Measurements from ENCODE around the gene MSGN1. TPM values are rescaled to one million over a fixed set of nuclear protein-coding genes. Genes with fewer than 3 reads are reported as not detected.

MSGN1 gene
- polyA plus RNA-seq, 1 of the 3 experiments (the other 2 are of a cell fraction) = not detected

GRCh38 chr2:17863539-17863938 lies 47.3 kb downstream of the MSGN1 start:
- Histone ChIP-seq H3F3A (replicated peaks; ENCODE audit: insufficient read depth) (no peaks in the 10 kb centered on the region), H4K20me1 (ENCODE audit: insufficient read depth) (no peaks in the 10 kb centered on the region), H3K9me2 (no peaks in the 10 kb centered on the region), H3K4me1 (ENCODE audit: control insufficient read depth in 1 of 2, insufficient read depth in 2 of 2, low read depth in 1 of 2, low read length in 1 of 2) (no peaks in the 10 kb centered on the region), H3K36me3 (replicated peaks in 1 of 2; ENCODE audit: control insufficient read depth in 1 of 2, insufficient read depth in 2 of 2, low read length in 1 of 2) (no peaks in the 10 kb centered on the region), H3K9ac (no peak overlapping the region), H3K79me2 (ENCODE audit: insufficient read depth) (no peaks in the 10 kb centered on the region), H2AFZ (ENCODE audit: low read depth) (no peak overlapping the region), H3K27ac (ENCODE audit: low read depth in 2 of 2, low read length in 1 of 2) (no peak overlapping the region), H3K9me3 (no peaks in the 10 kb centered on the region), H3K4me2 (no peak overlapping the region), H3K27me3 (ENCODE audit: insufficient read depth) (no peaks in the 10 kb centered on the region), H3K4me3 (ENCODE audit: low read depth in 2 of 2, low read length in 1 of 2) (no peak overlapping the region)
- WGBS (ENCODE audit: low lambda C conversion rate) = 44% methylated on average over 4 of the region's 4 CpGs
- TF ChIP-seq FOXJ3 (CRISPR knock-in tag; IDR thresholded peaks at IDR 0.05) = no peak
- no peak for TF ChIP-seq SIN3A (IDR thresholded peaks at IDR 0.05; ENCODE audit: borderline replicate concordance, low read depth, low read length)
- TF ChIP-seq EP300 (IDR thresholded peaks at IDR 0.05; ENCODE audit: borderline replicate concordance in 1 of 2, low read depth in 1 of 2, low read length in 1 of 2) = no peak
- no peak for TF ChIP-seq RFX5 (IDR thresholded peaks at IDR 0.05; ENCODE audit: low read length)
- no peak for TF ChIP-seq TAF1 (IDR thresholded peaks at IDR 0.05; ENCODE audit: borderline replicate concordance, low read depth, low read length)
- TF ChIP-seq TCF12 (IDR thresholded peaks at IDR 0.05) = no peak
- no peak for TF ChIP-seq GABPA (IDR thresholded peaks at IDR 0.05; ENCODE audit: low read depth)
- TF ChIP-seq MXI1 (IDR thresholded peaks at IDR 0.05; ENCODE audit: low read depth, low read length) = no peak
- ChIA-PET CTCF (interaction anchor here (1.1 to 1.4 kb wide), 2 partner anchors 12 to 16 kb away, joined by 3 to 4 read pairs; no protein-coding TSS in a partner anchor), POLR2A (no interaction called here)
- DNase-seq = no peak

DNA sequence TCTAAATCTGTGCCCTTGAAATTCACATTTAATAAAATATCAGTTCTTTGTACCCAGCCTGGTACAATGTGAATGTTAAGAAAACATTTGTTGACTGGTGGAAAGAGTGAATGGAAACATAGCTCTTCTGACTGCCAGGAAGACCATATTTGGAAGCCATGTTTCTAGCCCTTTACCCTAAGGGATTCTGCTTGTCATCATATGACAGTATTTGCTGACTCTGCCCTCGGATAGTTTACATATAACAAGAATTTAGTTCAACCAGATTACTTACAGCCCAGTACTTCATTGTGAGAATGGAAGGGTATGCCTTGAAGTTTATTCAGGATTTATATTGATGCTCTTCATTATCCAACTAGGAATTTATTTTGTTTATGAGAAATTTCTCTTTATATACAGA lies 48.4 kb downstream of the MSGN1 start:
- no peak overlapping the region for H2AFZ ChIP-seq (ENCODE audit: low read depth)
- no peaks in the 10 kb centered on the region for H4K20me1 ChIP-seq (ENCODE audit: insufficient read depth)
- DNase-seq = no peak
- ChIA-PET POLR2A (no interaction called here), CTCF (interaction anchor here (1.1 to 1.4 kb wide), 3 partner anchors 13 to 326 kb away, joined by 3 to 4 read pairs (median 3); no protein-coding TSS in a partner anchor)
- TF ChIP-seq MXI1 (IDR thresholded peaks at IDR 0.05; ENCODE audit: low read depth, low read length) = no peak
- TF ChIP-seq, protein P1, sequence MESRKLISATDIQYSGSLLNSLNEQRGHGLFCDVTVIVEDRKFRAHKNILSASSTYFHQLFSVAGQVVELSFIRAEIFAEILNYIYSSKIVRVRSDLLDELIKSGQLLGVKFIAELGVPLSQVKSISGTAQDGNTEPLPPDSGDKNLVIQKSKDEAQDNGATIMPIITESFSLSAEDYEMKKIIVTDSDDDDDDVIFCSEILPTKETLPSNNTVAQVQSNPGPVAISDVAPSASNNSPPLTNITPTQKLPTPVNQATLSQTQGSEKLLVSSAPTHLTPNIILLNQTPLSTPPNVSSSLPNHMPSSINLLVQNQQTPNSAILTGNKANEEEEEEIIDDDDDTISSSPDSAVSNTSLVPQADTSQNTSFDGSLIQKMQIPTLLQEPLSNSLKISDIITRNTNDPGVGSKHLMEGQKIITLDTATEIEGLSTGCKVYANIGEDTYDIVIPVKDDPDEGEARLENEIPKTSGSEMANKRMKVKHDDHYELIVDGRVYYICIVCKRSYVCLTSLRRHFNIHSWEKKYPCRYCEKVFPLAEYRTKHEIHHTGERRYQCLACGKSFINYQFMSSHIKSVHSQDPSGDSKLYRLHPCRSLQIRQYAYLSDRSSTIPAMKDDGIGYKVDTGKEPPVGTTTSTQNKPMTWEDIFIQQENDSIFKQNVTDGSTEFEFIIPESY (IDR thresholded peaks at IDR 0.05; ENCODE audit: borderline replicate concordance, low read depth) = no peak
- no peak for TF ChIP-seq CHD2 (IDR thresholded peaks at IDR 0.05; ENCODE audit: low read length, partially characterized antibody)
- TF ChIP-seq RCOR1 (IDR thresholded peaks at IDR 0.05; ENCODE audit: low read length) = no peak
- TF ChIP-seq, protein P2, sequence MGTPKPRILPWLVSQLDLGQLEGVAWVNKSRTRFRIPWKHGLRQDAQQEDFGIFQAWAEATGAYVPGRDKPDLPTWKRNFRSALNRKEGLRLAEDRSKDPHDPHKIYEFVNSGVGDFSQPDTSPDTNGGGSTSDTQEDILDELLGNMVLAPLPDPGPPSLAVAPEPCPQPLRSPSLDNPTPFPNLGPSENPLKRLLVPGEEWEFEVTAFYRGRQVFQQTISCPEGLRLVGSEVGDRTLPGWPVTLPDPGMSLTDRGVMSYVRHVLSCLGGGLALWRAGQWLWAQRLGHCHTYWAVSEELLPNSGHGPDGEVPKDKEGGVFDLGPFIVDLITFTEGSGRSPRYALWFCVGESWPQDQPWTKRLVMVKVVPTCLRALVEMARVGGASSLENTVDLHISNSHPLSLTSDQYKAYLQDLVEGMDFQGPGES (IDR thresholded peaks at IDR 0.05; ENCODE audit: low read depth, low read length) = no peak
- TF ChIP-seq FOXJ3 (CRISPR knock-in tag; IDR thresholded peaks at IDR 0.05) = no peak
- no peak for TF ChIP-seq ELF1 (IDR thresholded peaks at IDR 0.05)
- TF ChIP-seq YY1 (IDR thresholded peaks at IDR 0.05; ENCODE audit: low read depth) = no peak
- no peak for TF ChIP-seq FOSL2 (IDR thresholded peaks at IDR 0.05; ENCODE audit: borderline replicate concordance, low read depth)
- TF ChIP-seq TEAD4 (IDR thresholded peaks at IDR 0.05; ENCODE audit: borderline replicate concordance, insufficient read depth) = no peak
- no peak for TF ChIP-seq PBX3 (IDR thresholded peaks at IDR 0.05)
- no peak for TF ChIP-seq GABPA (IDR thresholded peaks at IDR 0.05; ENCODE audit: low read depth)
- no peak for TF ChIP-seq MAX (IDR thresholded peaks at IDR 0.05; ENCODE audit: low read depth)
- no peak for TF ChIP-seq TCF12 (IDR thresholded peaks at IDR 0.05)
- TF ChIP-seq REST (IDR thresholded peaks at IDR 0.05; ENCODE audit: low read depth, low read length) = no peak
- TF ChIP-seq TAF1 (IDR thresholded peaks at IDR 0.05; ENCODE audit: borderline replicate concordance, low read depth, low read length) = no peak
- TF ChIP-seq POLR2AphosphoS5 (IDR thresholded peaks at IDR 0.05; ENCODE audit: low read depth, low read length) = no peak
- no peak for TF ChIP-seq RAD21 (IDR thresholded peaks at IDR 0.05; ENCODE audit: low read length)
- H3K36me3 ChIP-seq (replicated peaks in 1 of 2; ENCODE audit: control insufficient read depth in 1 of 2, insufficient read depth in 2 of 2, low read length in 1 of 2) = no peaks in the 10 kb centered on the region
- H3K9ac ChIP-seq = no peak overlapping the region
- no peak overlapping the region for H3K4me3 ChIP-seq (ENCODE audit: low read depth in 2 of 2, low read length in 1 of 2)
- H3K4me2 ChIP-seq = no peak overlapping the region
- no peaks in the 10 kb centered on the region for H3K9me2 ChIP-seq
- no peaks in the 10 kb centered on the region for H3K9me3 ChIP-seq
- no peaks in the 10 kb centered on the region for H3K4me1 ChIP-seq (ENCODE audit: control insufficient read depth in 1 of 2, insufficient read depth in 2 of 2, low read depth in 1 of 2, low read length in 1 of 2)
- 0% methylated on average over 1 of the region's 1 CpG for WGBS (ENCODE audit: low lambda C conversion rate)
- H3K27ac ChIP-seq (ENCODE audit: low read depth in 2 of 2, low read length in 1 of 2) = no peak overlapping the region
- H3K79me2 ChIP-seq (ENCODE audit: insufficient read depth) = no peaks in the 10 kb centered on the region
- no peaks in the 10 kb centered on the region for H3F3A ChIP-seq (replicated peaks; ENCODE audit: insufficient read depth)
- no peaks in the 10 kb centered on the region for H3K27me3 ChIP-seq (ENCODE audit: insufficient read depth)

All from SK-N-SH (cell line).